GM12878 (cell line): ENCODE data around the gene JMY. TPM values are rescaled to one million over a fixed set of nuclear protein-coding genes. Genes with fewer than 3 reads are reported as not detected.

ENCODE experiments used
- ATAC-seq: fragments of 200-7000 bp; cut with Tn5 transposase; 3 replicates; pipeline ENCODE4 v1.9.1; 2020; ENCODE audit warnings: mild to moderate bottlenecking, moderate library complexity
- BruUV-seq: library from RNA; stranded (reverse); fragments of 400-500 nt; replicated peaks from 2 replicates; lab custom pipeline; 2021; lab: Mats Ljungman, UMichigan
- CTCF ChIA-PET: fragments of 300-600 bp; sonication (Branson Sonifier 250); formaldehyde crosslinking; extraction: SDS; loops from one replicate; lab custom pipeline; 2021; ENCODE audit warnings: inconsistent platforms; lab: Yijun Ruan, JAX
- POLR2A ChIA-PET: fragments of 350-600 bp; formaldehyde crosslinking; extraction: SDS; loops from one replicate; lab custom pipeline; 2021; ENCODE audit warnings: inconsistent platforms; lab: Charles Lee
- RAD21 ChIA-PET: fragments of 300-600 bp; sonication (Branson Sonifier 250); formaldehyde crosslinking; loops from one replicate; lab custom pipeline; 2023; ENCODE audit warnings: antibody characterized with exemption; ENCODE audit not compliant: unreplicated experiment; lab: Charles Lee
- SMC1A ChIA-PET: fragments of 300-600 bp; sonication (Branson Sonifier 250); formaldehyde crosslinking; loops from one replicate; lab custom pipeline; 2023; ENCODE audit not compliant: unreplicated experiment, uncharacterized antibody; lab: Charles Lee
- DNase-seq: peaks from one replicate; pipeline ENCODE4 v3.0.0-alpha.2; 2011; ENCODE audit warnings: low read depth, low spot score
- FAIRE-seq: peaks from 3 replicates; lab custom pipeline; 2011; peaks lifted over from hg19 to GRCh38; lab: Jason Lieb, UNC
- H2AFZ ChIP-seq: 2 replicates; pipeline ENCODE4 v1.6.0; 2011; ENCODE audit warnings: low read depth, low read length, control low read depth; ENCODE audit not compliant: control insufficient read depth
- H3K27ac ChIP-seq: 2 replicates; pipeline ENCODE4 v1.5.1; 2011; ENCODE audit warnings: control low read depth; ENCODE audit not compliant: control insufficient read depth, insufficient read depth
- H3K27me3 ChIP-seq, 2 experiments: replicated peaks in 1 of 2; 2 replicates each; pipeline versions ENCODE4 v1.6.0 to v1.6.1; 2011; ENCODE audit warnings: low read length in 1 of 2; ENCODE audit not compliant: control insufficient read depth in 2 of 2, insufficient read depth in 2 of 2
- H3K36me3 ChIP-seq, 2 experiments: 2 replicates each; pipeline ENCODE4 v1.5.1; 2011; ENCODE audit warnings: low read length in 1 of 2; ENCODE audit not compliant: control insufficient read depth in 2 of 2, insufficient read depth in 2 of 2
- H3K4me1 ChIP-seq: 2 replicates; pipeline ENCODE4 v1.6.1; 2011; ENCODE audit warnings: mild to moderate bottlenecking, low read length, moderate library complexity, mixed read lengths; ENCODE audit not compliant: control insufficient read depth, insufficient read depth
- H3K4me2 ChIP-seq: 2 replicates; pipeline ENCODE4 v1.6.0; 2011; ENCODE audit warnings: control low read depth; ENCODE audit not compliant: control insufficient read depth, insufficient read depth
- H3K4me3 ChIP-seq: fragments of 200-600 bp; sonication (generic); 2 replicates; pipeline ENCODE4 v1.5.1; 2016
- H3K79me2 ChIP-seq: 2 replicates; pipeline ENCODE4 v1.6.0; 2011; ENCODE audit warnings: low read length; ENCODE audit not compliant: control insufficient read depth, insufficient read depth
- H3K9ac ChIP-seq: 2 replicates; pipeline ENCODE4 v1.8.0; 2011; ENCODE audit warnings: low read length, control low read depth, mixed read lengths; ENCODE audit not compliant: control insufficient read depth, insufficient read depth
- H3K9me3 ChIP-seq: replicated peaks from 3 replicates; pipeline ENCODE4 v1.5.1; 2011; ENCODE audit warnings: mild to moderate bottlenecking, low read length; ENCODE audit not compliant: control insufficient read depth, insufficient read depth
- H4K20me1 ChIP-seq: 2 replicates; pipeline ENCODE4 v1.6.0; 2011; ENCODE audit not compliant: control insufficient read depth, insufficient read depth
- EP300 ChIP-seq, 2 experiments: fragments of 150-350 bp in 1 of 2; IDR thresholded peaks; 2 replicates each; pipeline ENCODE4 v1.6.1; 2011 to 2012; ENCODE audit warnings: low read depth in 2 of 2, low read length in 2 of 2, borderline replicate concordance in 1 of 2, improper control_type of control experiment in 1 of 2, inconsistent platforms in 1 of 2; ENCODE audit not compliant: control insufficient read depth in 1 of 2
- FOXM1 ChIP-seq: IDR thresholded peaks from 2 replicates; pipeline ENCODE4 v1.6.1; 2012; ENCODE audit warnings: low read depth, mild to moderate bottlenecking, inconsistent platforms, low read length, moderate library complexity
- IKZF1 ChIP-seq: fragments of 450-650 bp; conservative IDR thresholded peaks from 2 replicates; pipeline ENCODE4 v1.6.1; 2017; ENCODE audit warnings: antibody characterized with exemption, mild to moderate bottlenecking
- KAT2A ChIP-seq: conservative IDR thresholded peaks from 2 replicates; pipeline ENCODE4 v1.6.1; 2011; ENCODE audit warnings: low read depth, low read length; ENCODE audit not compliant: control insufficient read depth
- KDM1A ChIP-seq: fragments of 200-600 bp; sonication (generic); IDR thresholded peaks from 2 replicates; pipeline ENCODE4 v1.6.1; 2016; ENCODE audit warnings: borderline replicate concordance
- MEF2B ChIP-seq: fragments of 450-650 bp; IDR thresholded peaks from 2 replicates; pipeline ENCODE4 v1.6.1; 2018; ENCODE audit warnings: mild to moderate bottlenecking, moderate library complexity; ENCODE audit not compliant: partially characterized antibody, poor library complexity, severe bottlenecking
- MTA2 ChIP-seq: fragments of 450-650 bp; IDR thresholded peaks from 2 replicates; pipeline ENCODE4 v1.6.1; 2016; ENCODE audit warnings: low read depth, mild to moderate bottlenecking, moderate library complexity
- NBN ChIP-seq: fragments of 450-650 bp; IDR thresholded peaks from 2 replicates; pipeline ENCODE4 v1.6.1; 2016
- NFIC ChIP-seq: IDR thresholded peaks from 2 replicates; pipeline ENCODE4 v1.6.1; 2012; ENCODE audit warnings: low read depth, mild to moderate bottlenecking, inconsistent platforms, low read length, moderate library complexity
- NFYB ChIP-seq: IDR thresholded peaks from 2 replicates; pipeline ENCODE4 v1.6.1; 2011; ENCODE audit warnings: low read depth, mild to moderate bottlenecking, low read length, improper control_type of control experiment, moderate library complexity; ENCODE audit not compliant: insufficient read depth
- POLR2AphosphoS2 ChIP-seq: IDR thresholded peaks from 2 replicates; pipeline ENCODE4 v1.6.1; 2011; ENCODE audit warnings: low read depth, mild to moderate bottlenecking, low read length, improper control_type of control experiment, moderate library complexity
- RELA ChIP-seq: fragments of 450-650 bp; IDR thresholded peaks from 2 replicates; pipeline ENCODE4 v1.8.0; 2014; ENCODE audit warnings: borderline replicate concordance; ENCODE audit not compliant: partially characterized antibody
- SIN3A ChIP-seq: IDR thresholded peaks from 2 replicates; pipeline ENCODE4 v1.6.1; 2012; ENCODE audit warnings: low read depth, low read length, improper control_type of control experiment
- SMAD1 ChIP-seq: fragments of 450-650 bp; IDR thresholded peaks from 2 replicates; pipeline ENCODE4 v1.6.1; 2018; ENCODE audit warnings: mild to moderate bottlenecking, low read depth; ENCODE audit not compliant: partially characterized antibody
- SMARCA5 ChIP-seq: fragments of 450-650 bp; IDR thresholded peaks from 2 replicates; pipeline ENCODE4 v1.6.1; 2017; ENCODE audit warnings: mild to moderate bottlenecking
- TBL1XR1 ChIP-seq: IDR thresholded peaks from 2 replicates; pipeline ENCODE4 v1.6.1; 2012; ENCODE audit warnings: low read depth, low read length, improper control_type of control experiment
- TCF7 ChIP-seq: IDR thresholded peaks from 2 replicates; pipeline ENCODE4 v1.6.1; 2014; ENCODE audit warnings: antibody characterized with exemption, borderline replicate concordance
- ZBED1 ChIP-seq: IDR thresholded peaks from 2 replicates; pipeline ENCODE4 v1.6.1; 2016; ENCODE audit warnings: borderline replicate concordance
- WGBS: methylation state at CpG from one replicate; pipeline ENCODE4 v1.1.6; 2016; ENCODE audit warnings: low lambda C conversion rate; ENCODE audit not compliant: insufficient replicate concordance, insufficient coverage; ENCODE audit errors: missing lambda C conversion rate; 5-methylcytosine and 5-hydroxymethylcytosine counted together
- in situ Hi-C: fragments of 300-500 bp; cut with MboI; formaldehyde crosslinking; loops from 9 replicates; pipeline ENCODE4 v1.14.3; 2018; ENCODE audit warnings: mixed read lengths
- intact Hi-C: fragments of 100-400 bp; cut with micrococcal nuclease; formaldehyde crosslinking; loops from one replicate; pipeline ENCODE4 v1.14.2; 2022; ENCODE audit not compliant: unreplicated experiment
- polyA plus RNA-seq, 11 experiments: library from polyadenylated mRNA; depleted of rRNA in 4 of 11; unstranded in 6 of 11; stranded (reverse) in 5 of 11; fragments of >200 nt; fragmentation: Nextera tagmentation in 4 of 11; fragmentation: Illumina TruSeq in 1 of 11; extraction: Ambion mirVana in 4 of 11; extraction: Trizol in 1 of 11; gene quantifications; 1 replicate in 1 of 11; 2 replicates in 10 of 11; pipeline versions ENCODE4 v1.2.1 to v1.2.3, GENCODE V29; 2011 to 2016; ENCODE audit warnings: inconsistent platforms in 2 of 11, missing spikeins in 2 of 11, low read depth in 1 of 11
- total RNA-seq, 4 experiments: library from RNA; depleted of rRNA in 3 of 4; stranded (reverse); fragments of >200 nt in 3 of 4; fragmentation: Illumina TruSeq in 1 of 4; extraction: Trizol in 1 of 4; gene quantifications; 2 replicates each; pipeline versions ENCODE4 v1.2.1 to v1.2.3, GENCODE V29; 2013 to 2021
- TF ChIP-seq, protein P1 (sequence below): fragments of 450-650 bp; IDR thresholded peaks from 2 replicates; pipeline ENCODE4 v1.6.1; 2017; ENCODE audit warnings: low read depth, mild to moderate bottlenecking, moderate library complexity
- TF ChIP-seq, protein P2 (sequence below): fragments of 450-650 bp; IDR thresholded peaks from 2 replicates; pipeline ENCODE4 v1.6.1; 2017; ENCODE audit warnings: borderline replicate concordance

JMY gene
- total and polyA plus RNA-seq, 10 of the 15 experiments (the other 5 are each of a cell fraction or from before 2014, with no cell fraction given), result 0.63 to 4.8 (median 2.4) TPM

DNA sequence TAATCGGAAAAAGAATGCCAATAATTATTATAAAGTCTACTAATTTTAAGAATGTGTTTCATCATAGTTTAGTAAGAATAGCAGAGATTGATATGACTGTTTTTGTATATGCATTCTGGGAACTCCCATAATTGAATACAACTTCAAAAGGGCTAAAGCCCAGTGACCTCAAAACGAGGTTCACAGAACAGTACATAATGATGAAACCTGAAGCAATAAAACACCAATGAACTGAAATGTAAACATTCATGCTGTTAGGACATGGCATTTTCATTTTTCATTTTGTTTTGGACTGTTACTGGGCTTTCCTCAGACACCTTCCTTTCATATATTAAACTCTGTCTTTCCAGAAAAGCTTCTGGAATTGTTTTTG is 684 bp upstream of the JMY start (continued):
- TF ChIP-seq NFIC (peak; percentile 73; the same call in 1 of the 2 replicates), MTA2 (0 out of 2 replicates have a peak, but pooled peaks have one; percentile 27), FOXM1 (peak; percentile 77; the same call in 1 of the 2 replicates), ZBED1 (peak; percentile 47; the same call in 1 of the 2 replicates), TBL1XR1 (0 out of 2 replicates have a peak, but pooled peaks have one; percentile 30), TCF7 (peak; percentile 90), SMARCA5 (no peak), EP300 (IDR thresholded peaks at IDR 0.05; ENCODE audit: borderline replicate concordance in 1 of 2, control insufficient read depth in 1 of 2, low read depth in 2 of 2, low read length in 2 of 2) (peak; percentile 32 to 46; a peak in 3 of 4 replicates), KAT2A (no peak)
- TF ChIP-seq, protein P1, sequence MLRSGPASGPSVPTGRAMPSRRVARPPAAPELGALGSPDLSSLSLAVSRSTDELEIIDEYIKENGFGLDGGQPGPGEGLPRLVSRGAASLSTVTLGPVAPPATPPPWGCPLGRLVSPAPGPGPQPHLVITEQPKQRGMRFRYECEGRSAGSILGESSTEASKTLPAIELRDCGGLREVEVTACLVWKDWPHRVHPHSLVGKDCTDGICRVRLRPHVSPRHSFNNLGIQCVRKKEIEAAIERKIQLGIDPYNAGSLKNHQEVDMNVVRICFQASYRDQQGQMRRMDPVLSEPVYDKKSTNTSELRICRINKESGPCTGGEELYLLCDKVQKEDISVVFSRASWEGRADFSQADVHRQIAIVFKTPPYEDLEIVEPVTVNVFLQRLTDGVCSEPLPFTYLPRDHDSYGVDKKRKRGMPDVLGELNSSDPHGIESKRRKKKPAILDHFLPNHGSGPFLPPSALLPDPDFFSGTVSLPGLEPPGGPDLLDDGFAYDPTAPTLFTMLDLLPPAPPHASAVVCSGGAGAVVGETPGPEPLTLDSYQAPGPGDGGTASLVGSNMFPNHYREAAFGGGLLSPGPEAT, result 0 out of 2 replicates have a peak, but pooled peaks have one; percentile 25
- TF ChIP-seq, all 136 proteins: peak for 21

DNA sequence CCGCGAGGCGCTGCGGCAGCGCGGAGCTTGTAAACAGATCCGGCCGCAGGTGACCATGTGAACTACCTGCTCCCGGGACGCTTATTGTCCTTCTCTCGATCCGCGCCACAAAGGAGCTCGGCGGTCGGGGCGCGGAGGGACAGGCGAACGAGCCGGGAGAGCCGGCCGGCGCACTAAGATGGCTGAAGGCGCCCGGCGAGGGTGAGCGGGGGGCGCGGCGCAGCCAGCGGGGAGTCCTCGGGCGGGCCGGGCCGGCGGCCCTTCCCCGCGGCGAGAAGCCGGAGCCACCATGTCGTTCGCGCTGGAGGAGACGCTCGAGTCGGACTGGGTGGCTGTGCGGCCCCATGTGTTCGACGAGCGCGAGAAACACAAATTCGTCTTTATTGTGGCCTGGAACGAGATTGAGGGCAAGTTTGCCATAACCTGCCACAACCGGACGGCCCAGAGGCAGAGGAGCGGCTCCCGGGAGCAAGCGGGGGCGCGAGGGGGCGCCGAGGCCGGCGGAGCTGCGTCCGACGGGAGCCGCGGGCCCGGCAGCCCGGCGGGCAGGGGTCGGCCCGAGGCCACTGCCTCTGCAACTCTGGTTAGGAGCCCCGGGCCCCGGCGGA is 535 bp downstream of the JMY start:
- intact Hi-C loops, result loop anchor here (2.0 to 5.0 kb wide), 2 partner anchors 252 to 276 kb away; partner anchors contain the start of genes ARSB and HOMER1
- TF ChIP-seq POLR2AphosphoS2, result no peak
- TF ChIP-seq, protein P2, sequence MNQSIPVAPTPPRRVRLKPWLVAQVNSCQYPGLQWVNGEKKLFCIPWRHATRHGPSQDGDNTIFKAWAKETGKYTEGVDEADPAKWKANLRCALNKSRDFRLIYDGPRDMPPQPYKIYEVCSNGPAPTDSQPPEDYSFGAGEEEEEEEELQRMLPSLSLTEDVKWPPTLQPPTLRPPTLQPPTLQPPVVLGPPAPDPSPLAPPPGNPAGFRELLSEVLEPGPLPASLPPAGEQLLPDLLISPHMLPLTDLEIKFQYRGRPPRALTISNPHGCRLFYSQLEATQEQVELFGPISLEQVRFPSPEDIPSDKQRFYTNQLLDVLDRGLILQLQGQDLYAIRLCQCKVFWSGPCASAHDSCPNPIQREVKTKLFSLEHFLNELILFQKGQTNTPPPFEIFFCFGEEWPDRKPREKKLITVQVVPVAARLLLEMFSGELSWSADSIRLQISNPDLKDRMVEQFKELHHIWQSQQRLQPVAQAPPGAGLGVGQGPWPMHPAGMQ, result no peak
- no peak for TF ChIP-seq NFYB
- 0 out of 2 replicates have a peak, but pooled peaks have one; percentile 6 for TF ChIP-seq IKZF1
- no peak for TF ChIP-seq KDM1A
- TF ChIP-seq MEF2B, result no peak
- TF ChIP-seq SMAD1, result no peak
- 0 out of 2 replicates have a peak, but pooled peaks have one; percentile 43 for TF ChIP-seq SIN3A
- TF ChIP-seq RELA, result no peak
- TF ChIP-seq NBN, result no peak

More for the DNA sequence above, 535 bp downstream of the JMY start:
- FAIRE-seq (no peak), ATAC-seq (peak; percentile 15), DNase-seq (no peak)
- H2AFZ ChIP-seq, result no peak overlapping the region; the same call in none of the 2 replicates
- ChIA-PET RAD21 (interaction anchor here (0.5 to 1.5 kb wide), 4 partner anchors 26 to 227 kb away, joined by 3 read pairs; no protein-coding TSS in a partner anchor), POLR2A (interaction anchor here (0.6 to 1.2 kb wide), 3 partner anchors 375 to 1097 kb away, joined by 3 read pairs; no protein-coding TSS in a partner anchor), SMC1A (interaction anchor here (1.5 to 1.9 kb wide), 2 partner anchors 18 to 25 kb away, joined by 3 to 9 read pairs; no protein-coding TSS in a partner anchor), CTCF (interaction anchor here (0.9 to 1.4 kb wide), 3 partner anchors 19 to 1123 kb away, joined by 3 to 4 read pairs (median 4); no protein-coding TSS in a partner anchor)
- BruUV-seq, result no TSS peak
- no peaks in the 10 kb centered on the region for H3K27me3 ChIP-seq
- H3K4me2 ChIP-seq, result peak overlapping the region; percentile 64
- peaks cover 5% of the 10 kb centered on the region for H3K4me1 ChIP-seq
- peak overlapping the region; percentile 94 for H3K9ac ChIP-seq
- peak overlapping the region; percentile 71 for H3K27ac ChIP-seq
- peaks cover 37% of the 10 kb centered on the region for H3K79me2 ChIP-seq
- WGBS, result under 1% methylated on average over 63 of the region's 78 CpGs
- no peaks in the 10 kb centered on the region for H3K36me3 ChIP-seq
- peak overlapping the region; percentile 86 for H3K4me3 ChIP-seq
- in situ Hi-C loops, result no loop called here
- H4K20me1 ChIP-seq, result no peaks in the 10 kb centered on the region
- H3K9me3 ChIP-seq, result no peaks in the 10 kb centered on the region
